Measurements from ENCODE around the gene RNF113A. TPM values are rescaled to one million over a fixed set of nuclear protein-coding genes. Genes with fewer than 3 reads are reported as not detected.

The RNF113A gene
- total and polyA plus RNA-seq, 5 experiments from 2014 or later, result 40.6 to 69.5 (median 48.8) TPM

DNA sequence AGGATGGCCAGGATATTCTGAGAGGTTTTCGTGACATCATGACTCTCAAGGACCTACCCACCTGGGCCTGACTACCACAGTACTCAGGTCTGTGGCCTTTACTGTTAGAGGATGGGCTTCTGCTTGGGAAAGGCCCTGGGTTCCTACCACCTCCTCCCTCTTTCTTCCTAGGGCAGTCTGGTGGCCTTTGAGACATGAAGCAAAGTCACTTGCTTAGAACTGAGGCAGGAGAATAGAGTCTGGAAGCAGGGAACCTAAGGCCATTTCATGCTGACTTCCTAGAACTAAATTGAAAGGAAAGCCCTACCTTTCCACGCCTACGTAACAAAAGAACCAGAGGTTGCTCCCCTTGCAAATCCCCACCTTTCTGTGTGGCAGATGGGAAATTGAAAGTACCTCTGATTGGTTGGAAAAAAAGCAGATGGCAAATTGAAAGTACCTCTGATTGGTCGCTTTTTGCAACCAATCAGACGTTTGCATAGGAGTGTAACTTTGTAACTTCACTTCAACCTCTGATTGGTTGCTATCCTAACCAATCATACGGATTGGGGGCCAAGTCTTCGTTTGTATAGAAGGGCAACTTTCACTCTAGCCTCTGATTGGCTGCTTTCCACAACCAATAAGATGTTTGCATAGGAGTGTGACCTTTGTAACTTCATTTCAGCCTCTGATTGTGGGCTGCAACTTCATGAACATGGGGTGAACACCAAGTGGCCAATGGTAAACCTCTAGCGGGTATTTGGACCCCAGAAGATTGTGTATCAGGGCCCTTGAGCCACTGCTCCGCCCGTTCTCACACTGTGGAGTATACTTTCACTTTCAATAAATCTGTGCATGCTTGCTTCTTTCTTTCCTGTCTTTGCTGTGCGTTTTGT, 14.3 kb upstream of the RNF113A start:
- ATAC-seq (peak; percentile 27 to 33), DNase-seq (peak in 1 of 10 donors; percentile 26)
- H3K27me3 Mint-ChIP-seq, result peaks cover 0 to 2% (median 0%) of the 10 kb centered on the region in 5 donors
- H3K36me3 Mint-ChIP-seq, result no peaks in the 10 kb centered on the region
- peak overlapping the region; percentile 16 to 62 (median 46) for H3K4me3 Mint-ChIP-seq
- no peaks in the 10 kb centered on the region for H3K9me3 Mint-ChIP-seq
- peak overlapping the region in 9 of 10 donors; percentile 8 to 61 (median 32) for H3K27ac Mint-ChIP-seq
- H3K4me1 Mint-ChIP-seq, result peaks cover 0 to 16% (median 9%) of the 10 kb centered on the region in 4 donors
- POLR2A ChIA-PET, result interaction anchor here (2.8 kb wide), 1 partner anchor 94 kb away, joined by 10 read pairs; the partner anchor contains the start of gene RPL39

DNA sequence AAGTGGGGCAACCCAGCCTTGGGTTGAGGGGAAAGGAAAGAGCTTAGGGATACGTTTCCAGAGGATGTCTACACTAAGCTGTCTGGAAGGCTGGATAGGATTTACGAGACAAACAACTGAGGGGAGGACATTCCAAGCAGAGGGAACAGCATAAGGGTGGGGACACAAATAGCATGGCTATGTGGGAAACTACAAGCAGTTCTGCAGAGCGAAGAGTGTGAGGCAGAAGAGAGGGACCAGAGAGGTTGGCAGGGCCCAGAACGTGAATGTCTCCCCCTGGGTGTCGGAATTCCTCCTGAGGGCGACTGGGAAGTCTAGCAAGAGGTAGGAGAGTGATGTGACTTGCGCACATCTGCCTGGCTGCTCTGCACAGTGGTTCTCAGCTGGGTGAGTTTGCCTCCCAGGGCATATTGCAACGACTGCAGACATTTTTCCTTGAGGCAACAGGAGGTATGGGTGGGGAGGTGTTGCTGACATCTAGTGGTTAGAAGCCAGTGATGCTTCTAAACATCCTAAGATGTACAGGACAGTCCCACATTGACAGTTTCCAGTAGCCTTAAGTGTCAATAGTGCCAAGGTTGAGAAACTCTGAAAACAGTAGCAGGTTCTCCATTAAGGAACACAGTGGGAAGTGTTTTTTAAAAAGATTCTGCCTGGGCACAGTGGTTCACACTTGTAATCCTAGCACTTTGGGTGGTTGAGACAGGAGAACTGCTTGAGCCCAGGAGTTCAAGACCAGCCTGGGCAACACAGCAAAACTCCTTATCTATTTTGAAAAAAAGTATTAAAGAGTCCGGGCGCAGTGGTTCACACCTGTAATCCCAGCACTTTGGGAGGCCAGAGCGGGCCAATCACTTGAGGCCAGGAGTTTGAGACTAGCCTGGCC, 9.3 kb upstream of the RNF113A start:
- H3K4me1 Mint-ChIP-seq, result peaks cover 2 to 28% (median 27%) of the 10 kb centered on the region in 4 donors
- no peaks in the 10 kb centered on the region for H3K9me3 Mint-ChIP-seq
- ATAC-seq (peak; percentile 77 to 89), DNase-seq (peak in 9 of 10 donors; percentile 1 to 66 (median 33))
- H3K27me3 Mint-ChIP-seq, result no peaks in the 10 kb centered on the region
- H3K27ac Mint-ChIP-seq, result peak overlapping the region; percentile 56 to 90 (median 82)
- H3K4me3 Mint-ChIP-seq, result peak overlapping the region in 1 of 10 donors; percentile 13
- POLR2A ChIA-PET, result interaction anchor here (0.7 to 0.9 kb wide), 2 partner anchors 10 to 89 kb away, joined by 3 to 4 read pairs; partner anchors contain the start of gene RPL39
- H3K36me3 Mint-ChIP-seq, result peaks cover 0 to 18% (median 0%) of the 10 kb centered on the region in 3 donors

DNA sequence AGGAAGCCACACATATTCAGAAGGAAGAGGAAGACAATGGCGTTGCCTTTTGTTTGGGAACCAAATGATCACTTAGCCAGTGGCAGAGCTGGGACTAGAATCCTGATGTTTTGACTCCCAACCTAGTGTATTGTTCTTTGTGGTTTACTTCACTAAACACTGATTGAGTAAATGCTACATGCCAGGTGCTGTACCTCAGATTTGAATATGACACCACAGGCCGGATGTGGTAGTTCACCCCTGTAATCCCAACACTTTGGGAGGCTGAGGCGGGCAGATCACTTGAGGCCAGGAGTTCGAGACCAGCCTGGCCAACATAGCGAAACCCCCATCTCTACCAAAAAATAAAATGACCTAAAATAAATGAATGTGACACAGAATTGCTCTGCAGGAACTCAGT, 8.5 kb upstream of the RNF113A start:
- peaks cover 0 to 18% (median 0%) of the 10 kb centered on the region in 3 donors for H3K36me3 Mint-ChIP-seq
- peak overlapping the region in 1 of 10 donors; percentile 12 for H3K4me3 Mint-ChIP-seq
- ATAC-seq (no peak), DNase-seq (peak in 1 of 10 donors; percentile 11)
- H3K9me3 Mint-ChIP-seq, result no peaks in the 10 kb centered on the region
- H3K4me1 Mint-ChIP-seq, result peaks cover 2 to 28% (median 27%) of the 10 kb centered on the region in 4 donors
- no peaks in the 10 kb centered on the region for H3K27me3 Mint-ChIP-seq
- POLR2A ChIA-PET, result interaction anchor here (1.6 kb wide), 1 partner anchor 89 kb away, joined by 4 read pairs; the partner anchor contains the start of gene RPL39
- H3K27ac Mint-ChIP-seq, result peak overlapping the region in 9 of 10 donors; percentile 56 to 90 (median 80)

DNA sequence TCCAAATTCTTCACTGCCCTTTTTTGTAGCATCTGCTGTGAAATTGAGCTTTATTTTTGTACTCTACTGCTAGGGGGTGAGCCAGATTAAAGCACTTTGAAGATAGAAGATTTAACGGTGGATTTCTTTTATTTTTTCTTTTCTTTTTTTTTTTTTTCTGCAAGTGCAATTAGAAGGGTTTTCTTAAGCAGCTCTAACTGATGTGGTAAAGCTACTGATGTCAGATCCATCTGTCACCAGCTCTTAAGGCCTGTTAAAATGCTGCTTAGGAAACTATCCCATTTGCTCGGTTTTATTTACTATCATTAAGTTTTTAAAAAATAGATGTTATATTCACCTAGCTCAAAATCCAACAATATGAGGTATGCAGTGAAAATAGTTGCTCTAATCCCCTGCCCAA, 7.2 kb upstream of the RNF113A start:
- Mint-ChIP-seq H3K27me3 (no peaks in the 10 kb centered on the region), H3K9me3 (no peaks in the 10 kb centered on the region), H3K4me3 (peak overlapping the region in 2 of 10 donors; percentile 16 to 45), H3K4me1 (peaks cover 2 to 33% (median 27%) of the 10 kb centered on the region in 4 donors), H3K27ac (peak overlapping the region in 7 of 10 donors; percentile 49 to 90 (median 81)), H3K36me3 (peaks cover 0 to 27% (median 0%) of the 10 kb centered on the region in 3 donors)
- DNase-seq (peak in 2 of 10 donors; percentile 46 to 53), ATAC-seq (peak; percentile 64 to 83)
- POLR2A ChIA-PET, result interaction anchor here (0.7 to 1.6 kb wide), 2 partner anchors 10 to 87 kb away, joined by 3 to 4 read pairs; partner anchors contain the start of gene RPL39

DNA sequence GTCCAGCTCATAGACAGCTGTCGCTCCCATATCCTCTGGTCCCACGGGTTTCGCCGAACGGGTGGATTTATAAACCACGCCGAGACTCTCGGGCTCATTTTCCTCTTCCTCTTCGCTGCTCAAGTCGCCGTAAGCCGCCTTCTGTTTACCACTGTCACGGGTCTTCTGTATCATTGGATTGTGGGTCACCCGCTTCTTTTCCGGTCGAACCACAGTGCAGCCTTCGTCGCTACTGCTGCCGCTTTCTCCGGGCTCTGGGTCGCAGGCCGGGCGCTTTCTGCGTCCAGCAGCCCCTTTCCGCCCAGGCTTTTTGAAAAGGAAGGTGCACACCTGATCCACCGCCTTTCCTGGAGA, 311 bp downstream of the RNF113A start:
- Mint-ChIP-seq H3K36me3 (peaks cover 0 to 16% (median 0%) of the 10 kb centered on the region in 3 donors), H3K4me1 (peaks cover 5 to 39% (median 22%) of the 10 kb centered on the region in 4 donors), H3K4me3 (peak overlapping the region; percentile 94 to 100 (median 98)), H3K27ac (peak overlapping the region; percentile 95 to 100 (median 99)), H3K9me3 (peaks cover 0 to 6% (median 0%) of the 10 kb centered on the region in 9 donors), H3K27me3 (no peaks in the 10 kb centered on the region)
- peak in 1 of 10 donors; percentile 73 for DNase-seq
- ATAC-seq, result peak; percentile 35 to 43
- POLR2A ChIA-PET, result interaction anchor here (1.0 to 3.4 kb wide), 10 partner anchors 10 to 380 kb away, joined by 3 to 37 read pairs (median 6); partner anchors contain the start of genes RPL39, SOWAHD, UPF3B and ZBTB33

DNA sequence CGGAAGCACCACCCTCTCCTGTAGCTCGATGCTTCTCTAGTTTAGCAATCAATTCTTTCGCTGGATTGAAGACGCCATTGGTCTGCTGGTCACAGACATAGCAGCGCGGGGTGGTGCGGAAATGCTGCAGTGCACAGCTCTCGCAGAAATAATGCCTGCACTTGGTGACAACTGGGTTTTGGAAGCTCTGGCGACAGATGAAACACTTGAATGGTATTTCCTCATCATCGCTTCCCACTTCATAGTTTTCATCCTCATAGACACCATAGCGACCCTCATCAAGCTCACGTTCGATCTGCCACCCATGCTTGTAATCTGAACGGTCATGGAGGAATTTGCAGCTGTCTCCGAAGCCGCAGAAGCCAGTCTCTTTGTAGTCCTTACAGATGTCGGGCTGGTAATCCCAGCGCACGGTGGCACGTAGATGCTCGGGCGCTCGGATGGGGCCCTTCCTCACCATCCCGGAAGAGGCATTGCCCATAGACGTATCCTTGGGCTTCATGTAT, 854 bp downstream of the RNF113A start:
- Mint-ChIP-seq H3K9me3 (peaks cover 0 to 6% (median 0%) of the 10 kb centered on the region in 9 donors), H3K36me3 (peaks cover 0 to 13% (median 0%) of the 10 kb centered on the region in 3 donors), H3K27ac (peak overlapping the region; percentile 95 to 100 (median 99)), H3K27me3 (no peaks in the 10 kb centered on the region), H3K4me1 (peaks cover 5 to 37% (median 22%) of the 10 kb centered on the region in 4 donors), H3K4me3 (peak overlapping the region; percentile 94 to 100 (median 98))
- ATAC-seq (peak; percentile 21 to 26), DNase-seq (peak in 8 of 10 donors; percentile 12 to 40 (median 22))
- POLR2A ChIA-PET, result interaction anchor here (0.8 to 3.4 kb wide), 12 partner anchors 9 to 380 kb away, joined by 3 to 37 read pairs (median 4); partner anchors contain the start of genes RPL39, SOWAHD, UPF3B and ZBTB33

DNA sequence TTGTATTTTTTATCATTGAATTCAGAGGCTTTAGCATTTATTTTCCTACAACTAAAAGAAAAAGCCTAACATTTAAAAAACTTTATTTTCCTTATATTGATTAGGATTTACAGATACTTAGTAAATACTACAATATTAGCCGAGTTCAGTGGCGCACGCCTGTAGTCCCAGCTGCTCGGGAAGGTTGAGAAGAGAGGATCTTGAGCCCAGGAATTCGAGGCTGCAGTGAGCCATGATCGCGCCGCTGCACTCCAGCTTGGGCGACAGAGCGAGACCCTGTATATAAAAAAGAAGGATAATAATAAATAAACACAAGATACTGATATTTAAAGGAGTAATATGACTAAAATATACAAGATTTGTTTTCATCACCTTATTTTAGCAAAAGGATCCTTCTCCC, 18.1 kb downstream of the RNF113A start:
- H3K36me3 Mint-ChIP-seq, result peaks cover 0 to 24% (median 4%) of the 10 kb centered on the region in 3 donors
- peak overlapping the region in 9 of 10 donors; percentile 97 to 100 (median 99) for H3K4me3 Mint-ChIP-seq
- H3K27ac Mint-ChIP-seq, result peak overlapping the region; percentile 95 to 100 (median 99)
- no peak for DNase-seq
- POLR2A ChIA-PET, result interaction anchor here (0.9 to 1.5 kb wide), 5 partner anchors 11 to 62 kb away, joined by 3 to 37 read pairs (median 5); partner anchors contain the start of genes NDUFA1, RNF113A and RPL39
- no peak for ATAC-seq
- no peaks in the 10 kb centered on the region for H3K9me3 Mint-ChIP-seq
- peaks cover 6 to 18% (median 13%) of the 10 kb centered on the region in 4 donors for H3K4me1 Mint-ChIP-seq
- H3K27me3 Mint-ChIP-seq, result no peaks in the 10 kb centered on the region

DNA sequence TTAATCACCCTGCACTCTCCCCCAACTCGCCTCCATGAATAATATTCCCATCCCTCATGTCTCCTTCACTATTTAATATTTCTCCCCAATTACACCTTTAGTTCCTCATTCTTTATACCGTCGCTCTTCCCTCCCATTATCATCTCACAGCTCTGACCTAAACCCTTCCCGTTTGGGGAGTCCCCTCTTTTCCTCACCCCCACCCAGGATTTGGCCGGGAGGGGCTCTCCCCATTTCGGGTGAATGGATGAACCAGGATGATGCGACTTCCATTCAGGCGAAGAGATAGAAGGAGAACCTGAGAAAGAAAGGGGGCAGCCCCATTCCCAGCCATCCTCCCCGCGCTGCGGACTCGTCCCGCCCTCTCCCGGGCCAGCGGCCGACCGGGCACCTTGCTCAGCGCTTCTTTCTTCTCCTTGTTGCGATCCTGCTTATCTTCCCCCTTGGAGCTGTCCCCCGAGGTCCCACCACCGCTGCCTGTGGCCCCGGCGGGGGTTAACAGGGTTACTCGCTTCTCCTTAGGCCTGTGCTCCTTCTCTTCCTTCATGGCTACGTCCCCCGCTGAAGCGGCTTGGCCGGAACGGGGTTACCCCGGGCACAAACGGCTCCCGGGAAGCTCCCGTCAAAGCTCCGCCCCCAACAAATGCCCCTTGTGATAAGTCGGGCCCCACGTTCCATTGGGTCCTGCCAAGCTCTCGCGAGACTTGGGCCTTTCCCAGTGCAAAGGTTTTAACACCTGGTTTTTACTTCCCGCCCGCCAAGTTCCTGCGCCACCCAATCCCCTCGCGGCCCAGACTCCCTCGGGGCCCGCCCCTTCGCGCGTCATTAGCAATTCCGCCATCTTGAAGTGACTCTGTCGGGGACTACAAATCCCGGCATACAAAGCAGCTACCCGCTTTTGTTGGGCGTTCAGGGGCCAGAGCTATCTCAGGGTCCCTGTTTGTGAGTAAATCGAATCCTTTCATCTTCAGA, 18.9 kb downstream of the RNF113A start, which contains the start of gene UPF3B:
Gene UPF3B (minus strand): TSS at position 582 of the 972 bp plus-strand sequence. CDS start 35 bp downstream, at position 547.
- POLR2A ChIA-PET, result interaction anchor here (0.6 to 1.5 kb wide), 6 partner anchors 10 to 232 kb away, joined by 3 to 37 read pairs (median 5); partner anchors contain the start of genes NDUFA1, RNF113A and RPL39
- ATAC-seq (peak; percentile 95 to 97), DNase-seq (peak; percentile 81 to 98 (median 93))
- Mint-ChIP-seq H3K27ac (peak within 1 kb of the TSS; percentile 95 to 100 (median 99)), H3K4me3 (peak within 1 kb of the TSS; percentile 97 to 100 (median 99)), H3K27me3 (no peaks in the 10 kb centered on the region), H3K4me1 (peaks cover 6 to 18% (median 13%) of the 10 kb centered on the region in 4 donors), H3K36me3 (peaks cover 0 to 27% (median 4%) of the 10 kb centered on the region in 3 donors), H3K9me3 (no peaks in the 10 kb centered on the region)

DNA sequence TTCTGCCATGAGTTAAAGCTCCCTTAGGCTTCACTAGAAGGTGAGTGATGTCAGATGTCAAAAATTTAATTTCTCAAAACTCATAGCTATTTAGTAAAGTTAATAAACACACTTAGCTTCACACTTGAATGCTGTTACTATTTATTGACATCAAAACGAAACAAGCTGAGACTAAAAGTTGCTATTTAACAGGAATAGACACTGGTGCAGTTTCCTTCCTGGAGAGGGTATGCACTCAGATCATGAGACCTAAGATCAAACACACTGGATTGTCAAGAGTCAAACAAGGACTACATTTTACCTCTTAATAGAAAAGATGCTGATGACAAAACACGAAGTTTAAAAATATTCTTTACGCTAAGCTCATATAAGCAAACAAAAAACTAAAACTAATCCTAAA, 37.6 kb downstream of the RNF113A start:
- ATAC-seq, result no peak
- Mint-ChIP-seq H3K9me3 (no peaks in the 10 kb centered on the region), H3K27me3 (no peaks in the 10 kb centered on the region), H3K36me3 (peaks cover 0 to 73% (median 7%) of the 10 kb centered on the region in 3 donors), H3K4me1 (no peaks in the 10 kb centered on the region), H3K27ac (no peak overlapping the region), H3K4me3 (no peak overlapping the region)
- POLR2A ChIA-PET, result no interaction called here
- no peak for DNase-seq

DNA sequence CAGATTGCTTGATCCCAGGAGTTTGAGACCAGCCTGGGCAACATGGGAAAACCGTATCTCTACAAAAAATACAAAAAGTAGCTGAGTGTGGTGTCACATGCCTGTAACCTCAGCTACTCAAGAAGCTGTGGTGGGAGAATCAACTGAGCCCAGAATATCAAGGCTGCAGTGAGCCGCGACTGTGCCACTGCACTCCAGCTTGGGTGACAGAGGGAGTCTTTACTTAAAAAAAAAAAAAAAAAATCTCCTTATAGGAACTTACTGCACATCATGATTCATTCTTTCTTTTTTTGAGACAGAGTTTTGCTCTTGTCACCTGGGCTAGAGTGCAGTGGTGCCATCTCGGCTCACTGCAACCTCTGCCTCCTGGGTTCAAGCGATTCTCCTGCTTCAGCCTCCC, 43.1 kb downstream of the RNF113A start:
- DNase-seq, result no peak
- Mint-ChIP-seq H3K4me1 (peaks cover 0 to 5% (median 0%) of the 10 kb centered on the region in 4 donors), H3K27ac (no peak overlapping the region), H3K9me3 (no peaks in the 10 kb centered on the region), H3K36me3 (peaks cover 0 to 31% (median 2%) of the 10 kb centered on the region in 3 donors), H3K27me3 (no peaks in the 10 kb centered on the region), H3K4me3 (no peak overlapping the region)
- ATAC-seq, result no peak
- POLR2A ChIA-PET, result no interaction called here
